HepG2 (cell line): ENCODE results near the gene STARD8. TPM values are rescaled to one million over a fixed set of nuclear protein-coding genes. Genes with fewer than 3 reads are reported as not detected.
A peak's percentile ranks its signal among the peaks of the same experiment; 100 is the strongest.

Source experiments
- ATAC-seq: fragments of 200-7000 bp; cut with Tn5 transposase; 3 replicates; pipeline ENCODE4 v1.9.1; 2020; ENCODE audit warnings: mild to moderate bottlenecking, moderate library complexity
- BruUV-seq: library from RNA; stranded (reverse); fragments of 400-500 nt; replicated peaks from 2 replicates; lab custom pipeline; 2021; lab: Mats Ljungman, UMichigan
- CTCF ChIA-PET: fragments of 300-600 bp; formaldehyde crosslinking; extraction: SDS; loops from one replicate; lab custom pipeline; 2021; ENCODE audit warnings: low total read pairs, inconsistent platforms, low intra/inter-chr PET ratio; lab: Yijun Ruan, JAX
- POLR2A ChIA-PET: fragments of 350-600 bp; sonication (Branson Sonifier 250); formaldehyde crosslinking; loops from one replicate; lab custom pipeline; 2020; ENCODE audit warnings: antibody characterized with exemption, inconsistent platforms; lab: Yijun Ruan, JAX
- DNase-seq: peaks from one replicate; pipeline ENCODE4 v3.0.0-alpha.2; 2015; ENCODE audit warnings: low spot score
- FAIRE-seq: peaks from 3 replicates; lab custom pipeline; 2011; peaks lifted over from hg19 to GRCh38; lab: Jason Lieb, UNC
- H2AFZ ChIP-seq: one replicate; pipeline ENCODE4 v1.6.1; 2011; ENCODE audit warnings: low read length, inconsistent platforms
- H3K27ac ChIP-seq: fragments of 300-600 bp; 3 replicates; pipeline ENCODE4 v1.8.0; 2011; ENCODE audit warnings: mixed run types, mild to moderate bottlenecking, mixed read lengths, low read length, inconsistent platforms; ENCODE audit not compliant: insufficient read depth; ENCODE audit errors: extremely low read length
- H3K27me3 ChIP-seq, 2 experiments: fragments of 200-600 bp in 1 of 2; 2 replicates in 1 of 2; 3 replicates in 1 of 2; pipeline versions ENCODE4 v1.6.0 to v1.8.0; 2011; ENCODE audit warnings: low read length in 2 of 2, mild to moderate bottlenecking in 2 of 2, moderate library complexity in 2 of 2, inconsistent platforms in 1 of 2; ENCODE audit not compliant: insufficient read depth in 2 of 2, control insufficient read depth in 1 of 2
- H3K36me3 ChIP-seq, 2 experiments: fragments of 200-600 bp in 1 of 2; replicated peaks in 1 of 2; 2 replicates in 1 of 2; 3 replicates in 1 of 2; pipeline versions ENCODE4 v1.5.1 to v1.8.0; 2011; ENCODE audit warnings: low read length in 2 of 2, inconsistent platforms in 1 of 2; ENCODE audit not compliant: insufficient read depth in 2 of 2, control insufficient read depth in 1 of 2
- H3K4me1 ChIP-seq: 2 replicates; pipeline ENCODE4 v1.5.1; 2012; ENCODE audit warnings: low read length, inconsistent platforms; ENCODE audit not compliant: insufficient read depth
- H3K4me2 ChIP-seq: 2 replicates; pipeline ENCODE4 v1.6.0; 2011; ENCODE audit warnings: low read depth, low read length, inconsistent platforms
- H3K4me3 ChIP-seq, 3 experiments: fragments of 200-600 bp in 1 of 3; sonication (generic), shearing (Covaris generic) in 1 of 3; replicated peaks in 1 of 3; 2 replicates each; pipeline ENCODE4 v1.5.1; 2011 to 2016; ENCODE audit warnings: low read length in 3 of 3, inconsistent platforms in 2 of 3, low read depth in 2 of 3, mild to moderate bottlenecking in 2 of 3, control low read depth in 1 of 3, mixed read lengths in 1 of 3; ENCODE audit not compliant: insufficient read depth in 1 of 3
- H3K79me2 ChIP-seq: one replicate; pipeline ENCODE4 v1.6.1; 2011; ENCODE audit warnings: low read length, inconsistent platforms; ENCODE audit not compliant: insufficient read depth
- H3K9ac ChIP-seq: 2 replicates; pipeline ENCODE4 v1.6.0; 2011; ENCODE audit warnings: mild to moderate bottlenecking, low read depth, low read length, inconsistent platforms; ENCODE audit not compliant: insufficient read depth
- H3K9me3 ChIP-seq: 2 replicates; pipeline ENCODE4 v1.5.1; 2012; ENCODE audit warnings: mild to moderate bottlenecking, low read length
- H4K20me1 ChIP-seq: 2 replicates; pipeline ENCODE4 v1.6.0; 2011; ENCODE audit warnings: inconsistent platforms, mild to moderate bottlenecking, low read length, moderate library complexity; ENCODE audit not compliant: insufficient read depth
- CEBPB ChIP-seq: IDR thresholded peaks from 2 replicates; pipeline ENCODE4 v1.6.1; 2011; ENCODE audit warnings: low read depth, low read length, improper control_type of control experiment, borderline replicate concordance
- CEBPG ChIP-seq: IDR thresholded peaks from 2 replicates; pipeline ENCODE4 v1.6.1; 2016
- HNF4A ChIP-seq: sonication (generic); formaldehyde crosslinking; IDR thresholded peaks from 2 replicates; pipeline ENCODE4 v1.4.0; 2020; ENCODE audit warnings: missing genetic modification reagents
- RAD21 ChIP-seq: fragments of 450-650 bp; formaldehyde crosslinking; IDR thresholded peaks from 2 replicates; pipeline ENCODE4 v1.5.0; 2020; ENCODE audit warnings: mild to moderate bottlenecking
- SMC3 ChIP-seq: IDR thresholded peaks from 2 replicates; pipeline ENCODE4 v1.6.1; 2011; ENCODE audit warnings: low read length, improper control_type of control experiment
- STAG1 ChIP-seq: sonication (generic); formaldehyde crosslinking; IDR thresholded peaks from 2 replicates; pipeline ENCODE4 v1.4.0; 2020; ENCODE audit warnings: missing genetic modification reagents
- ZNF296 ChIP-seq: sonication (generic); formaldehyde crosslinking; conservative IDR thresholded peaks from 2 replicates; pipeline ENCODE4 v1.5.0; 2020; ENCODE audit warnings: mild to moderate bottlenecking, missing genetic modification reagents
- ZNF33B ChIP-seq: sonication (generic); formaldehyde crosslinking; IDR thresholded peaks from 2 replicates; pipeline ENCODE4 v1.5.1; 2020; ENCODE audit warnings: mild to moderate bottlenecking, missing genetic modification reagents
- WGBS: methylation state at CpG from one replicate; pipeline ENCODE4 v1.1.6; 2017; ENCODE audit warnings: low lambda C conversion rate; 5-methylcytosine and 5-hydroxymethylcytosine counted together
- in situ Hi-C: cut with HindIII; loops from 2 replicates; pipeline ENCODE4 v1.10.0; 2017; ENCODE audit warnings: low pct_unique_long_range_greater_than_20kb; ENCODE audit not compliant: extremely low pct_ligation_motif_present
- intact Hi-C: fragments of 100-400 bp; cut with micrococcal nuclease; formaldehyde crosslinking; loops from one replicate; pipeline ENCODE4 v1.10.0; 2022; ENCODE audit not compliant: unreplicated experiment
- polyA plus RNA-seq, 8 experiments: library from polyadenylated mRNA; depleted of rRNA in 3 of 8; stranded (reverse) in 7 of 8; unstranded in 1 of 8; fragments of >200 nt; fragmentation: Illumina TruSeq in 4 of 8; extraction: Trizol in 4 of 8; gene quantifications; 2 replicates each; pipeline versions ENCODE4 v1.2.1 to v1.2.3, GENCODE V29; 2011 to 2016; ENCODE audit warnings: low read depth in 4 of 8, missing spikeins in 1 of 8, mixed read lengths in 1 of 8; ENCODE audit not compliant: insufficient read depth in 1 of 8
- total RNA-seq, 5 experiments: library from RNA; depleted of rRNA; stranded (reverse); fragments of >200 nt; fragmentation: Illumina TruSeq; extraction: Trizol; gene quantifications; 2 replicates each; pipeline ENCODE4 v1.2.3, GENCODE V29; 2016; ENCODE audit warnings: low read depth in 1 of 5
- TF ChIP-seq, protein P1 (sequence below), 2 experiments: fragments of 450-650 bp in 1 of 2; sonication (generic) in 1 of 2; formaldehyde crosslinking; IDR thresholded peaks; 2 replicates each; pipeline versions ENCODE4 v1.5.0 to v1.8.0; 2020 to 2022; ENCODE audit warnings: mild to moderate bottlenecking in 1 of 2, missing genetic modification reagents in 1 of 2
- TF ChIP-seq, protein P2 (sequence below): sonication (generic); formaldehyde crosslinking; IDR thresholded peaks from 2 replicates; pipeline ENCODE4 v1.5.0; 2020; ENCODE audit warnings: mild to moderate bottlenecking, missing genetic modification reagents, moderate library complexity

The STARD8 gene
- total and polyA plus RNA-seq, 2 of the 13 experiments (the other 11 are each of a cell fraction or from before 2014, with no cell fraction given), result 0.02 to 0.09 TPM

GRCh38 chrX:68710870-68711576, 63.6 kb downstream of the STARD8 start:
- no peaks in the 10 kb centered on the region for H3K4me1 ChIP-seq
- FAIRE-seq, result peak; percentile 96
- TF ChIP-seq SMC3 (peak; percentile 96), STAG1 (CRISPR knock-in tag) (peak; percentile 90), RAD21 (peak; percentile 75), CEBPG (CRISPR knock-in tag) (peak; percentile 51), ZNF33B (CRISPR knock-in tag) (no peak), HNF4A (CRISPR knock-in tag) (peak; percentile 39; the same call in 1 of the 2 replicates), CEBPB (peak; percentile 51; the same call in 1 of the 2 replicates), ZNF296 (no peak)
- TF ChIP-seq, protein P1, sequence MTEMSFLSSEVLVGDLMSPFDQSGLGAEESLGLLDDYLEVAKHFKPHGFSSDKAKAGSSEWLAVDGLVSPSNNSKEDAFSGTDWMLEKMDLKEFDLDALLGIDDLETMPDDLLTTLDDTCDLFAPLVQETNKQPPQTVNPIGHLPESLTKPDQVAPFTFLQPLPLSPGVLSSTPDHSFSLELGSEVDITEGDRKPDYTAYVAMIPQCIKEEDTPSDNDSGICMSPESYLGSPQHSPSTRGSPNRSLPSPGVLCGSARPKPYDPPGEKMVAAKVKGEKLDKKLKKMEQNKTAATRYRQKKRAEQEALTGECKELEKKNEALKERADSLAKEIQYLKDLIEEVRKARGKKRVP (CRISPR knock-in tag; IDR thresholded peaks at IDR 0.05), result peak in 1 of 2 experiments; percentile 72; a peak in 2 of 4 replicates
- TF ChIP-seq, protein P2, sequence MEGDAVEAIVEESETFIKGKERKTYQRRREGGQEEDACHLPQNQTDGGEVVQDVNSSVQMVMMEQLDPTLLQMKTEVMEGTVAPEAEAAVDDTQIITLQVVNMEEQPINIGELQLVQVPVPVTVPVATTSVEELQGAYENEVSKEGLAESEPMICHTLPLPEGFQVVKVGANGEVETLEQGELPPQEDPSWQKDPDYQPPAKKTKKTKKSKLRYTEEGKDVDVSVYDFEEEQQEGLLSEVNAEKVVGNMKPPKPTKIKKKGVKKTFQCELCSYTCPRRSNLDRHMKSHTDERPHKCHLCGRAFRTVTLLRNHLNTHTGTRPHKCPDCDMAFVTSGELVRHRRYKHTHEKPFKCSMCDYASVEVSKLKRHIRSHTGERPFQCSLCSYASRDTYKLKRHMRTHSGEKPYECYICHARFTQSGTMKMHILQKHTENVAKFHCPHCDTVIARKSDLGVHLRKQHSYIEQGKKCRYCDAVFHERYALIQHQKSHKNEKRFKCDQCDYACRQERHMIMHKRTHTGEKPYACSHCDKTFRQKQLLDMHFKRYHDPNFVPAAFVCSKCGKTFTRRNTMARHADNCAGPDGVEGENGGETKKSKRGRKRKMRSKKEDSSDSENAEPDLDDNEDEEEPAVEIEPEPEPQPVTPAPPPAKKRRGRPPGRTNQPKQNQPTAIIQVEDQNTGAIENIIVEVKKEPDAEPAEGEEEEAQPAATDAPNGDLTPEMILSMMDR (CRISPR knock-in tag), result peak; percentile 84
- H3K27ac ChIP-seq, result no peak overlapping the region
- no peaks in the 10 kb centered on the region for H3K79me2 ChIP-seq
- H4K20me1 ChIP-seq, result no peaks in the 10 kb centered on the region
- in situ Hi-C loops, result loop anchor here (5.0 kb wide), 2 partner anchors 199 to 514 kb away; no protein-coding TSS in a partner anchor
- H3K36me3 ChIP-seq, result no peaks in the 10 kb centered on the region
- no peak overlapping the region for H3K9ac ChIP-seq
- BruUV-seq, result no TSS peak
- intact Hi-C loops, result loop anchor here (1.0 to 5.0 kb wide), 3 partner anchors 200 to 529 kb away; no protein-coding TSS in a partner anchor
- DNase-seq, result peak; percentile 40
- H3K27me3 ChIP-seq, result no peaks in the 10 kb centered on the region
- 0% methylated on average over 3 of the region's 4 CpGs for WGBS
- H3K4me3 ChIP-seq, result no peak overlapping the region
- no peak overlapping the region for H2AFZ ChIP-seq
- peak; percentile 97 for ATAC-seq
- no peaks in the 10 kb centered on the region for H3K9me3 ChIP-seq
- CTCF ChIA-PET, result interaction anchor here (0.7 to 1.5 kb wide), 6 partner anchors 111 to 527 kb away, joined by 3 to 14 read pairs (median 4); no protein-coding TSS in a partner anchor
- POLR2A ChIA-PET, result no interaction called here
- no peak overlapping the region for H3K4me2 ChIP-seq
